ENCODE measurements around the gene UBE2D2.

DNA sequence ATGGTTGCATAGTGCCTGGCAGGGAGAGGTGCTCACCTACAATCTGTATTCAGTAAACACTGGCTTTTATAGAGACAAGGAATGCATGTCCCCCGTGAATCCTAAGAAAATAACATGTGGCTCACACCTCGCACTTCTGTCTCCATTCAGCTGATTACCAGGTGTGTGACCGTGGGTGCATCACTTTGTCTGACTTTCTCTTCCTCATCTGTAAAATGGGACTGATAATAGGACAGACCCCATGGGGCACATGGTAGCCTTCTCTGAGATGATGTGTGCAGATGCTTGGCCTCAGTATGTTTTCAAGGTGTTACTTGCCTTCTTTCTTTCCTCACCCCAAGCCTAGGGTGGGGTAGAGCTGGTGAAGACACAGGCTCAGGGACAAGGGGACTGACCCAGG lies 93.3 kb downstream of the UBE2D2 start:
- no peak for TF ChIP-seq YY1 (IDR thresholded peaks at IDR 0.05; ENCODE audit: insufficient read depth, insufficient read length)
- no peak for TF ChIP-seq ZNF274 (IDR thresholded peaks at IDR 0.05; ENCODE audit: low read depth, low read length)
- TF ChIP-seq SUZ12 (IDR thresholded peaks at IDR 0.05; ENCODE audit: extremely low read depth, insufficient read depth, insufficient read length), result no peak
